B cell (primary cell): ENCODE measurements around the gene MAGIX. TPM values are rescaled to one million over a fixed set of nuclear protein-coding genes. Genes with fewer than 3 reads are reported as not detected.

Source experiments
- ATAC-seq: fragments of 200-7000 bp; cut with Tn5 transposase; one replicate; pipeline ENCODE4 v1.10.0; 2021; ENCODE audit warnings: low read depth, mild to moderate bottlenecking, moderate number of reproducible peaks, moderate library complexity
- CTCF ChIA-PET: fragments of 350-600 bp; sonication (Branson Sonifier 250); formaldehyde crosslinking; loops from one replicate; lab custom pipeline; 2021; ENCODE audit warnings: antibody characterized with exemption, inconsistent platforms; lab: Charles Lee
- POLR2A ChIA-PET: fragments of 350-600 bp; sonication (Branson Sonifier 250); formaldehyde crosslinking; loops from one replicate; lab custom pipeline; 2021; ENCODE audit warnings: antibody characterized with exemption; lab: Charles Lee
- DNase-seq: peaks from one replicate; pipeline ENCODE4 v3.0.0; 2013
- H2AFZ ChIP-seq: 2 replicates; pipeline ENCODE4 v1.6.1; 2012; ENCODE audit warnings: mild to moderate bottlenecking, low read depth, low read length; ENCODE audit not compliant: insufficient read depth, poor library complexity, severe bottlenecking
- H3K27ac ChIP-seq, 2 donors: 1 replicate in 1 of 2; 2 replicates in 1 of 2; pipeline ENCODE4 v1.5.1; 2012 to 2013; ENCODE audit warnings: low read length in 2 of 2, mild to moderate bottlenecking in 2 of 2, moderate library complexity in 1 of 2
- H3K27me3 ChIP-seq, 4 experiments: fragments of 200-600 bp in 1 of 4; sonication (generic) in 1 of 4; replicated peaks in 1 of 4; 1 replicate in 2 of 4; 2 replicates in 2 of 4; pipeline versions ENCODE4 v1.6.1 to v1.7.0; 2013 to 2016; ENCODE audit warnings: low read length in 3 of 4, mild to moderate bottlenecking in 2 of 4, mixed read lengths in 1 of 4, moderate library complexity in 1 of 4; ENCODE audit not compliant: insufficient read depth in 4 of 4, control insufficient read depth in 3 of 4; ENCODE audit errors: control extremely low read depth in 1 of 4
- H3K36me3 ChIP-seq, 2 experiments: replicated peaks in 1 of 2; 1 replicate in 1 of 2; 2 replicates in 1 of 2; pipeline versions ENCODE4 v1.6.1 to v1.7.1; 2013; ENCODE audit warnings: low read length in 1 of 2; ENCODE audit not compliant: insufficient read depth in 2 of 2, control insufficient read depth in 1 of 2; ENCODE audit errors: control extremely low read depth in 1 of 2, extremely low read depth in 1 of 2
- H3K4me1 ChIP-seq, 2 donors: fragments of 200-600 bp in 1 of 2; sonication (generic) in 1 of 2; 1 replicate in 1 of 2; 2 replicates in 1 of 2; pipeline versions ENCODE4 v1.5.1 to v1.6.1; 2013 to 2017; ENCODE audit warnings: low read length in 2 of 2; ENCODE audit not compliant: control insufficient read depth in 2 of 2, insufficient read depth in 2 of 2
- H3K4me2 ChIP-seq: replicated peaks from 2 replicates; pipeline ENCODE3; 2012; ENCODE audit warnings: mild to moderate bottlenecking, low read depth, low read length; ENCODE audit not compliant: poor library complexity, severe bottlenecking
- H3K4me3 ChIP-seq, 5 experiments: fragments of 200-600 bp in 1 of 5; sonication (generic) in 1 of 5; 1 replicate in 3 of 5; 2 replicates in 2 of 5; pipeline versions ENCODE4 v1.5.1 to v1.7.0; 2011 to 2016; ENCODE audit warnings: low read length in 4 of 5, mild to moderate bottlenecking in 4 of 5, low read depth in 2 of 5, control low read depth in 1 of 5, moderate library complexity in 1 of 5; ENCODE audit not compliant: insufficient read depth in 1 of 5; ENCODE audit errors: control extremely low read depth in 1 of 5, extremely low read depth in 1 of 5
- H3K79me2 ChIP-seq: fragments of 200-600 bp; sonication (generic); one replicate; pipeline ENCODE4 v1.6.0; 2016; ENCODE audit warnings: low read length; ENCODE audit not compliant: control insufficient read depth, insufficient read depth
- H3K9ac ChIP-seq: fragments of 200-600 bp; sonication (generic); 2 replicates; pipeline ENCODE4 v1.6.1; 2017; ENCODE audit warnings: mild to moderate bottlenecking, low read length, moderate library complexity
- H3K9me3 ChIP-seq, 3 donors: one replicate each; pipeline versions ENCODE4 v1.6.1 to v1.7.1; 2013; ENCODE audit warnings: low read length in 2 of 3; ENCODE audit not compliant: control insufficient read depth in 2 of 3, insufficient read depth in 1 of 3; ENCODE audit errors: control extremely low read depth in 1 of 3
- H4K20me1 ChIP-seq: 2 replicates; pipeline ENCODE4 v1.6.0; 2012; ENCODE audit warnings: mild to moderate bottlenecking, low read length; ENCODE audit not compliant: insufficient read depth, control insufficient read depth, poor library complexity, severe bottlenecking
- H3K27ac Mint-ChIP-seq: one replicate; pipeline ENCODE4 v1.8.0; 2021; ENCODE audit warnings: mixed read lengths
- H3K27me3 Mint-ChIP-seq: one replicate; pipeline ENCODE4 v1.8.0; 2021; ENCODE audit warnings: mixed read lengths
- H3K4me1 Mint-ChIP-seq: one replicate; pipeline ENCODE4 v1.8.0; 2021; ENCODE audit warnings: mixed read lengths
- H3K4me3 Mint-ChIP-seq: one replicate; pipeline ENCODE4 v1.8.0; 2021; ENCODE audit warnings: mixed read lengths
- H3K9me3 Mint-ChIP-seq: one replicate; pipeline ENCODE4 v1.8.0; 2022; ENCODE audit warnings: mixed read lengths; ENCODE audit not compliant: insufficient read depth
- CTCF ChIP-seq: fragments of 200-600 bp; IDR thresholded peaks from one replicate; pipeline ENCODE4 v1.8.0; 2022; ENCODE audit warnings: antibody characterized with exemption, mild to moderate bottlenecking
- EZH2 ChIP-seq: IDR thresholded peaks from 2 replicates; pipeline ENCODE4 v1.6.1; 2012; ENCODE audit warnings: borderline replicate concordance, low read depth, mild to moderate bottlenecking, moderate library complexity, low read length; ENCODE audit not compliant: insufficient read depth, poor library complexity, severe bottlenecking
- WGBS: methylation state at CpG from one replicate; pipeline ENCODE4 v1.1.5; 2013; ENCODE audit warnings: missing lambda C conversion rate; ENCODE audit not compliant: insufficient coverage; 5-methylcytosine and 5-hydroxymethylcytosine counted together
- intact Hi-C: fragments of 100-400 bp; cut with micrococcal nuclease; formaldehyde crosslinking; loops from one replicate; pipeline ENCODE4 v1.10.0; 2022
- polyA plus RNA-seq: library from polyadenylated mRNA; depleted of rRNA; stranded (reverse); fragments of >200 nt; gene quantifications from 2 replicates; pipeline ENCODE4 v1.2.3, GENCODE V29; 2012
- total RNA-seq, 2 donors: library from RNA; stranded (reverse); fragments of 120-200 nt in 1 of 2; gene quantifications; 1 replicate in 1 of 2; 2 replicates in 1 of 2; pipeline versions ENCODE4 v1.2.3 to v1.2.4, GENCODE V29; 2013 to 2022

The MAGIX gene
- total and polyA plus RNA-seq, 2 donors (not counting 1 experiment from before 2014, with no cell fraction given), result 1.2 to 2.4 TPM

DNA sequence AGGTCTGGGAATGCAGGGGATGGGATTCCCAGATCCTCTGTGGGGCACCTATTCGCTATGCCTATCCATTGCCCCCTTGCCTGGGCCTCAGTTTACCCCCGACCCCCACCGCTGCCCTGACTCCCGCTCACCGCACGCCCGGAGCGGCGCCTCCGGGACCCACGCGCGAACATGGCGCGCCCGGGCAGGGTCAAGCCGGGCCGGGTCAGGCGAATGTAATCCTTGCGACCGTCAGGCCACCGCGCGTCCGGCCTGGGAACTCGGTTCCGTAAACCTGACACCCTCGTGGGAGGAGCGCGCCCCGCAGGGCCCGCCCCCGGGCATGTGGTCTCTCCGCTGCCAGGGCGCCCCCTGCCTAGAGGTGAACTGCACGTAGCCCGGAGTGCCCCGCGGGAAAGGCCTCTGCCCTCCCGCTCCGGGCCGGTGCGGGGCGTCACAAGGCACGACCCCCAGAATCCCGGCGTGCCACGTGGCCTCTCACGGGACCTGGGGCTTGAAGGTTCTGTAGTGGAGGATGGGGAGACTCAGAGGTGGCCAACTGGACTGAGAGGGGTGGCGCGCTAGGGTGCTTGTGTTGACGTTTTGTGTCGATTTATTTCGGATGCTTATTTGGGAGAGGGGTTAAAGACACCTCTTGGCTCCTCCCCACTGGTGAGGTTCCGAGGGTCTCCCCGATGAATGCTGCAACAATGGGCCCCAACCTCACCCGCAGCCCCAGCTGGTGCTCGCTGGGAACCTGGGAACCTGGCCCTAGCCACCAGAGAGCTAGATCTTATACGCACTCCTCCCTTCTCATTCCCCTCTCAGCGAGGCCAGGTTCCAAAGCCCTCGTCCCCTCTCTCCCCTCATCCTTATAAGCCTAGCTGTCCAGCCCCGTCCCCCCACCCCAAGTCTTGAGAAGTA lies 23.8 kb downstream of the MAGIX start, which contains the start of gene PRICKLE3:
Gene PRICKLE3, minus strand, starts transcription at position 249 of the 903 bp plus-strand sequence. Its CDS starts 76 bp downstream, at position 173.
- peak; percentile 83 for DNase-seq
- H3K4me1 ChIP-seq, result peaks cover 6 to 30% of the 10 kb centered on the region in 2 donors
- H3K27me3 ChIP-seq, result no peaks in the 10 kb centered on the region
- peak within 1 kb of the TSS; percentile 24 to 51 for H3K27ac ChIP-seq
- POLR2A ChIA-PET, result interaction anchor here (0.6 kb wide), 1 partner anchor 96 kb away, joined by 4 read pairs; no protein-coding TSS in a partner anchor
- no peaks in the 10 kb centered on the region for H4K20me1 ChIP-seq
- peaks cover 0 to 7% of the 10 kb centered on the region in 2 experiments for H3K36me3 ChIP-seq
- CTCF ChIA-PET, result interaction anchor here (0.6 kb wide), 1 partner anchor 31 kb away, joined by 3 read pairs; no protein-coding TSS in a partner anchor
- Mint-ChIP-seq H3K4me3 (peak within 1 kb of the TSS; percentile 83), H3K27me3 (no peaks in the 10 kb centered on the region), H3K4me1 (peaks cover 24% of the 10 kb centered on the region), H3K9me3 (no peaks in the 10 kb centered on the region), H3K27ac (peak within 1 kb of the TSS; percentile 67)
- ATAC-seq, result peak; percentile 26
- intact Hi-C loops, result loop anchor here (1.0 kb wide), 1 partner anchor 14 kb away; no protein-coding TSS in a partner anchor
- peak within 1 kb of the TSS; percentile 83 for H3K4me2 ChIP-seq
- peak; percentile 64 for TF ChIP-seq CTCF
- no peak for TF ChIP-seq EZH2
- H2AFZ ChIP-seq, result peak within 1 kb of the TSS; percentile 44
- H3K9ac ChIP-seq, result peak within 1 kb of the TSS; percentile 65
- whole genome bisulfite sequencing, result 6% methylated on average over 51 of the region's 62 CpGs
- peaks cover 7% of the 10 kb centered on the region for H3K79me2 ChIP-seq
- peaks cover 0 to 3% (median 0%) of the 10 kb centered on the region in 3 donors for H3K9me3 ChIP-seq
- peak within 1 kb of the TSS in 4 of 5 experiments; percentile 58 to 71 (median 70) for H3K4me3 ChIP-seq

DNA sequence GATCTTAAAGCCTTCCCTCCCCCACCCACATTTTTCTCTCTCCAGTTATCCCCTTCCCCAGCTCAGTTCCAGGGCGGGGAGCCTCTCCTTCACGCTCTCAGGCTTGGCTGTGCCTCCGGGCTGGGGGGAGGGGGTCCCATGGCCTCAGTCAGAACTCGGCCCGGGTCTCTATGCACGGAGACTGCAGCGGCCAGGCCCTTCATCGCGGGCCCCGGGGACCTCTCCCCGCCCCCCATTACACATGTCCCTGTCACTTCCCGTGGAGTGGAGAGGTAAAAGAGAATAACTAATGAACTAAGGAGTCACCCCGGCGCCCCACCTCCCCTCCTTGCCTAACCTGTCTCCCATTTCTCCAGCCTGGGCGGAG lies 24.5 kb downstream of the MAGIX start:
- intact Hi-C loops, result no loop called here
- no peak overlapping the region for H3K4me2 ChIP-seq
- peak overlapping the region; percentile 83 for H3K4me3 Mint-ChIP-seq
- no peaks in the 10 kb centered on the region for H3K9me3 Mint-ChIP-seq
- no peak for ATAC-seq
- H3K27me3 Mint-ChIP-seq, result no peaks in the 10 kb centered on the region
- H3K27me3 ChIP-seq, result no peaks in the 10 kb centered on the region
- H3K4me3 ChIP-seq, result no peak overlapping the region
- no peaks in the 10 kb centered on the region for H4K20me1 ChIP-seq
- H3K4me1 Mint-ChIP-seq, result peaks cover 24% of the 10 kb centered on the region
- H3K79me2 ChIP-seq, result peaks cover 7% of the 10 kb centered on the region
- H2AFZ ChIP-seq, result no peak overlapping the region
- POLR2A ChIA-PET, result no interaction called here
- H3K9ac ChIP-seq, result no peak overlapping the region
- peaks cover 0 to 7% of the 10 kb centered on the region in 2 experiments for H3K36me3 ChIP-seq
- WGBS, result no CpG with 5 or more reads among the region's 15 CpGs
- no peak overlapping the region for H3K27ac Mint-ChIP-seq
- CTCF ChIA-PET, result interaction anchor here (0.6 kb wide), 1 partner anchor 31 kb away, joined by 3 read pairs; no protein-coding TSS in a partner anchor
- no peak overlapping the region for H3K27ac ChIP-seq
- H3K4me1 ChIP-seq, result peaks cover 6 to 30% of the 10 kb centered on the region in 2 donors
- DNase-seq, result no peak
- TF ChIP-seq CTCF (no peak), EZH2 (no peak)
- H3K9me3 ChIP-seq, result peaks cover 0 to 3% (median 0%) of the 10 kb centered on the region in 3 donors
